GM19023 (cell line): ENCODE results near the gene PCSK6.

Experiments
- ATAC-seq: cut with Tn5 transposase; IDR thresholded peaks from one replicate; pipeline ENCODE4 v1.9.1; 2021; ENCODE audit warnings: mild to moderate bottlenecking, moderate library complexity; ENCODE audit not compliant: unreplicated experiment

PCSK6 gene

DNA sequence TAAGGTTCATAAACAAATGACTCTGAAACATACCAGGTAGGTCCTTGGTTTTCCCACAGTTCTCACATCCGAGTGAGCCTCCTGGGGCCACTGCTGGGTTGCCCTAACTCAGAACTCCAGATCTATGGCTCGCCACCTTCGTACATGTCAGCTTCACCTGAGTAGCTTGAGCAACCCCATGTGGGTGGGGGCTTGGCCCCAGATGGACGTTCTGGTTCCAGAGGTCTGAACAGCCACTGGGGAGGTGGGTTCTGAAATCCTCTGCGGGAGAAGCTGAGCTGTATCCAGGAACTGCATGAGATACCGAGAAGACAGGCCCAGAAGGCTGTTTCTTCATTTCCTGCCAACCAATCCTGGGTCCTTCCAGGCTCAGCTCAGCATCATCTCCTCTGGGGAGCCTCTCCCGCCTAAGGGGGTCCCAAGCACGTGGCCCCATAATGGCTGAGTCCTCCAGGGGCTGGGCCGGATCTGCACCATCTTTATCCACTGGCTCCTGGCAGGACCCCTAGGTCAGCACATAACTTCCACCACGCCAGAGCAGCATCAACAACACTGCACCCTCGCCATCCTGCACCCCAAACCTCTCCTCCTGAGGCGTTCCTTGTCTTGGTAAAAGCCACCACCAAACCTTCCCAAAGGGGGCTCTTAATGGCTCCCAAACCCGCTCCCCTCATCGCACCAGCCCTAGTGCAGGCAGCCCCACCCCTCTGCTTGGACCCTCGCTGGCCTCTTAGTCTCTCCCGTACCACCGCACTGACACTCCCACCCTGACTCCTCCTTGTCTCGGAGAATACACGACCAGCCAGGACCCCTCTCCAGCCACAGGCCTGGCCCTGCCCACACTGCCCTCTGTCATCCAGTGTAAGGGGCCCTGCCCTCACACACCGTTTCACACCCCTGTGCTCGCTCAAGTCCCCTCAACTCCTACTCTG, 39.8 kb downstream of the PCSK6 start:
- no peak for ATAC-seq

DNA sequence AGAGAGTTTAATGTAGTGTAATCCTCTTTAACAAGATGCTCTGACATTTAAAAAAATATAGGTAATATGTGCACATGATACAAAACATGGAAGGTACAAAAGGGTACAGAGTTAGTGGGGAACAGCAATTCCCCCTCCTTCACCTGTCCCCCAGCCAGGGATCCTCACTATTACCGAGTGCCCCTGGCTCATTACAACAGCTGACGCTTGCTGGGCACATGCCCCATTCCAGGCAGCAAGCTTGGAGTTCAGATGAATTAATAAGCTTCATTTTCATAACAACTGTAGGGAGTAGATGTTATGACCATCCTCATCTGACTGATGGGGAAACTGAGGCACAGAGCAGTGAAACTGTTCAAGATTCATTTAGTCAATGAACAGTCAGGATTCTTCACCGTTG, 41.2 kb downstream of the PCSK6 start:
- no peak for ATAC-seq

DNA sequence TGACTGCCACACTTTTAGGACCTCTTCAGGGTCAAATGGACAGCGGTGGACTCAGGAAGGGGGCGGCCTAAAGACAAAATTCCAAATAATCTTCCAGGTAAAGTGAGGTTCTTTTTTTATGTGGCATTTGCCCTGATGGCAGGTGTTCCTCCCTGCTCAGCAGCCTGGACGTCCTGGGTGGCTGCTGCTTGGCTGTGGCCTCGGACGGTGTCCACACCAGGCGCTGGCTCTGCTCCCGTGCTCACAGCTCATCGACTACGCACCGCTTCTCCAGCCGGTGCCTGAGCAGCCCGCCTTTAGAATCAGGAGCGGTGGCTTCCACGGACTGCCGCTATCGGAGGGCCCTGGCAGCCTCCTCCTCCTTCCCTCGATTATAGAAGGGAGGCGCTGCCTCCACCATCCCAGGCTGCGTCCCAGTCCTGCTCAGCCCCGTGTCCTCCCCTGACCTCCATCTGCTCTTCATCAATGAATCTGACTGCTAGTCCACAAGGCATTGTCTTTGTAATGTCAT, 41.9 kb downstream of the PCSK6 start:
- no peak for ATAC-seq

DNA sequence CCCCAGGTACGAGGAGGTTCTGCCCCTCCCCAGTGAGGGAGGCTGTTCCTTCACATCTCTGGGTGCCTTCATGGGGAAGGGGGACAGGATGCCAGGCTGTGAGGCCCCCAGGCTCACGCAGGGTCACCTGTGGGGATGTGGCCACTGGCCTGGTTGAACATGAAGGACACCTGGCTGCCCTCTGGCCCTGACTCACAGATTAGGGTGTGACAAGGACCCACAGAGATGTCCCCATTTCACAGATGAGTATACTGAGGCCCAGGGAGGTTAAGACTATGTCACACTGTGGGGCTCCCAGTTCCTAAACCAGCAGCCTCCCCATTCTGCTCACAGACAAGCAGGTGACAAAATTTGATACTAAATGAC, 42.4 kb downstream of the PCSK6 start:
- no peak for ATAC-seq

DNA sequence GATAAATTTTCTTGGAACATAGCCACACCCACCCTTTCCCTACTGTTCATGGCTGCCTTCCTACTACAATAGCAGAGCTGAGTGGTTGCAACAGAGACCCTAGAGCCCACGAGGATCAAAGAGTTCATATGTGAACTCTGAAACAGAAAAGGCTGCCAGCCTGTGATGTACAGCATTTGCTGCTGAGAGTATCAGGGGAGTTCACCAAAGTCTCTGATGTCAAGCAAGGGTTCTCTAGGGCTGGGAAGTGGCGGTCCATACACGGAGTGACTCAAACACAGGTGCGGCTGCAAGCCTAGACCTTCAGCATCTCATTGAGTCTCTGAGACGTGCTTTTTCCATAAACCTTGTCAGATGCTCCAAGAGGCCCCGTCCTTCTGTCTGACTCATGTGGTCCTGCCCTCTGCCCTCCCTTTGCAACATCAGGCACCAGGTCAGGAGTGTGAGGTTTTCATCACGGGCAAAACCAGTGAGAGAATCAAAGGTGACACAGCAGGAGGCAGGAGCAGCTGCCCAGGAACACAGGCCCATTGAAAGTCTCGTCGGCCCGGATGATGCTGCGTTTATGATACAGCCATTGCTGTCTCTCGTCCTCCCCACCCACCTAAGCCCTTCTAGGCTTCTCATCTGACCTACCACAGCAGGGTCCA, 42.9 kb downstream of the PCSK6 start:
- ATAC-seq: no peak

DNA sequence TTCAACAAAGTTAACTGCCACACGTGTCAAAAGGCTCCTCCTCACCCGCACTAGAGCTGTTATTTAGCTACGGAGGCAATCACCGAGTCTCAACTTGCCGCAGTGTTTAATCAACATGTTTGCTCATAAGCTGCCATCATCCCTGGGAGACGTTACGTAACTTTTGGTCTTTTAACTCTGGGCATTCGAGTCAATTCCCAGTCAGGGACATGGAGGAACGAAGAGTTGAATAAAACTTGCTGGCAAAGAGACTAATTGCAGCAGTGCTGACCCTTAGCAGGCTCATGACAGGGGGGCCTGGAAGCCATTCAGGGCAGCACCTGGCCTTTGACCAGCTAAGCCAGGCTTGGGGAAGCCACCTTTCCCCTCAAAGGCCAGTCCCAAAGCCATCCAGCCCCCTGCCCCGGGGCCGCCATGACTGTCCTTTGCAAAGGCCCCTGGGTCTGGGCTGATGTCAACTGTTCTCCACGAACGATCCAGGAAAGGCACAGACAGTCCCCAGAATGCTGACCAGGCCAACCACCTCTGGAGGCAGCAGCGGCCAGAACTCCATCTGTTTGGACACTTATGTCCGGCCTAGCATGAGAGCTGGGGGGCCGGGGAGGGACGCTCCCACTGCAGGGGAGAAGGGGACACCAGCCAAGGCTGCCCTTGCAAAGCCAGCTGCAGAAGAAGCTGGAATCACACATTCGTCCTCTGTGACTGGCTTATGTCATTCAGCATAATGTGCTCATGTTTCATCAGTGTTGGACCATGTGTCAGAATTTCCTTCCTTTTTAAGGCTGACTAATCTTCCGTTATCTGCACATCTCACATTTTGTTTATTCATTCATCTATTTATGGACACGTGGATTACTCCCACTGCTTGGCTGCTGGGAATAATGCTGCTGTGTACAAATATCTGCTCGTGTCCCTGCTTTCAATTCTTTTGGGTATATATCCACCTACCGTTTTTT, 43.7 kb downstream of the PCSK6 start:
- no peak for ATAC-seq

DNA sequence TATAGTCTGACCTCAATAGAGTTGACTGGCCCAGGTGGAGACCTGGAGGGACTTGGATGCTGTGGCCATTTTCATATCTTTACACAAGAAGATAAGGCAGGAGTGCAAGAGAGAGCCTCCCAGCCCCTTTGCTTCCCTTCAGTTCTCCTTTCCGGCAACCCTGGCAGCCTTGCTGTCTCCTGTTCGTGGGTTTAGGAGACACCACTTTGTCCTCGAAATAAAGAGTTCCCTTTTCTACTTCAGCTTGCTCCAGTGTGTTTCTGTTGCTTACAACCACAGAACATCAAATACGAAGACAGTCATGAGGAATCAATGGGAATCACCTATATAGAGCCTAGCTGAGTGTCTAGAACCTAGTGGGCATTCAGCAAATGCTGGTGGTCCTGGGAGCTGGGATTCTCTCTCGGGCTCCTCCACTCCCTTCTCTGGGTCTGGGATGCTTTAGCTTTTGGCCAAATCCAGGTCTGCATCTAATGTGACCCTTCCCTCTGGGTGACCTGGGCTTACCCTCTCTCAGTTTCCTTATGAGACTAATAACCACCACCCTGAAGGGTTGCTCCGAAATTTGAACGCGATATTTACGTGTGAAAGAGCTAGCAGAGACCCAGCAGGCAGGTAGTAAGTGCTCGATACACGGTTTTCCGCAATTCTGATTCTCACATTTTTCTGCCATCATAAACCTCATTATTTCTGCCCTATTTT, 44.5 kb downstream of the PCSK6 start:
- no peak for ATAC-seq

DNA sequence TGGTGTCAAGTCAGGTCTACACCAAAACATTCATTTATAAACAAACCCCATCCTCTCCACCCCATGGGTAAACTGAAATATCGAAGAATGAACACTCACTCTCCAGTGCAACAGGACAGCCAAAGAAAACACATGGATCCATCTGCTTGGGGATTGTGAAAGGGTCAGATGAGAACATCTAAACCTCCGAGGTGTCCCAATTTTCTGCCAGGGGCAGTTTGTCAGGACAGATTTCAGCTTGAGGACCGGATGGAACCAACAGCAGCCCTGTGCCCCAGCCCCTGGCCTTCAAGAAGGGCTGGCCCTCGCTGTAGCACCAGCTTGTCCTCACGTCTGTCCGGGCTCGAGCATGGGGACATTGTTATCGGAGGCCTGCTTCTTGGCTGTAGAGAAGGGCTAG, 45.5 kb downstream of the PCSK6 start:
- no peak for ATAC-seq

DNA sequence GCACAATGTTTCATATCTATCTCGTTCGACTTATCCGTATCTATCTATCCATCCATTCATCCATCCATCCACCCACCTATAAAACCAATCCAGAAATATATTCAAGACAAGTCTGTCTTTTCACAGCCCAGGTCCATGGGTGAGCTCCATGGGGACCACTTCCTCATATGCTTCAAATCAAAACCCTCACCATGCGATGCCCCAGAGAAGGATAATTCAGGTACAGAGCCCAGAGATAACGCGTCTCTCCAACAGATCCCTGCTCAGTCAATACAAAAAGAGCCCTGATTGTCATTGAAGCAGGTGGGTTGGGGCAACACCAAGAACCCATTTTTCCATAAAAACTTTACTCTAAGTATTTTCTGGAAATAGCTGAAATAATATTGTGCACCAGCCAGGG, 47.2 kb downstream of the PCSK6 start:
- no peak for ATAC-seq

DNA sequence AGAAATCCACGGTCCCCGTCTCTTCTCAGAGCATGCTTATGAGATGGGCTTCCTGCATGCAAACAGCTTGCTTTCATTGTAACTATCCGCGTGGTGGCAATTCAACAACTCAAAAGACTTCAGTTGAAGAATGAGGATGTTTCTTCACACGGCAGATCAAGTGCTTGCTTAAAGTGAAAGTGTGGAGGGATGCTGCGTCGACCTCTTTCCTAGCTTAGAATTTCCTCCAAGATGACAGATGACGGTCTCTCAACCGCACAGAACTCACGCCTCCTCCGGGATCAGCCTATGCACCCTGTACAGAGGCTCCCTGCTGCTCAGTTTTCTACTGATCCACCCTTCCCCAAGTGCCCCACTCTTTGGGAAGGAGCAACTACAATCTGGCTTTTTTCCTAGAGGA, 47.8 kb downstream of the PCSK6 start:
- ATAC-seq: no peak

DNA sequence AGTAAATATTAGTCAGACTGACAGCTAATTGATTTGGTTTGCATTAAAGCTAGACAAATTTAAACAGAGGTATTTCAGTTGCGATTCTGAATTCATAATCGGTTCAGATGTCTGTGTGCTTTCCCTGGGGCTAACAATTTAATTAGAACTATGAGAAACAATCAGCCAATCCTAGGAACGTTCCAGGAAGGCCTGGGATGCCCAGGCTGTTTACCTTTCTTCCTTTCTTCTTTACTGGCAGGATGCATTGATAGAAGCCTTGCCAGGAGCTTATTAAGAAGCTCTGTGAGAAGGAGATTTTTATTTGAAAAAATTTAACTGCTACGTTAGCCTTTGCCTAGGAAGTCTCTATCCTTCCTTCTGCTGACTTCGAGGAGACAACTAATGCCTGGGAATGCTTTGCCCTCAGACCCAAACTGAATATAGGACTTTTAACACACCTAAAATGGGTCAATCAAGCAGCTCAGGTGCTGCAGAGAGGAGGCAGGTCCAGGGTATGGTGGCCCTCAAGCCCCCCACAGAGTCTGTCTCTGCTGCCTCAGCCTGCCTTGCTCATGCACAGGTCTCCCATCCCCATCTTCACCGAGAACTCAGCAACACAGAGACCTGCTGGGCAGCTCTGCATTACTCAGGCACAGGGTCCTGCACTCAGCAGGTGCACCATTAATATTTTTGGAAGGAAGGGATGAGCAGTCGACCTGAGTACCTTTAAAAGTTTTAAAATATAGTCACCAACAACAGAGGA, 48.5 kb downstream of the PCSK6 start:
- ATAC-seq: no peak

DNA sequence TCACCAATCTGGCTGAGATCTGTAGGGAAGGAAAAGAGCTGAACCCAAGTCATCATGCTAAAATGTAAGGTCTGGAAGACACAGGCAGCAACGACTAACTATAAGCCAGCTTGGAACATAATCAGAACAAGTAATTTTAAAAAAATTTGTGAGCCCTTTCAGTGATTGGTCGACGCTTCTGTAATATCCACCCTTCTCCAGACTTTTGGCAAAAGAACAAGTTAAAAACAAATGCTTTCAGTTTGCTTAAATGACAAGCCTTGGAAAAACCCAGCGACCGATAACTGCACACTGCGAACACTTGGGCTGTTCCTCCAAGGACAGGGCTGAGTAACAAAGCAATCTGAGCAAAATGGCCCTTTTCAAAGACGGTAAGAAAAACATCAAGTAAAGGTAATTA, 49.6 kb downstream of the PCSK6 start:
- ATAC-seq: no peak

DNA sequence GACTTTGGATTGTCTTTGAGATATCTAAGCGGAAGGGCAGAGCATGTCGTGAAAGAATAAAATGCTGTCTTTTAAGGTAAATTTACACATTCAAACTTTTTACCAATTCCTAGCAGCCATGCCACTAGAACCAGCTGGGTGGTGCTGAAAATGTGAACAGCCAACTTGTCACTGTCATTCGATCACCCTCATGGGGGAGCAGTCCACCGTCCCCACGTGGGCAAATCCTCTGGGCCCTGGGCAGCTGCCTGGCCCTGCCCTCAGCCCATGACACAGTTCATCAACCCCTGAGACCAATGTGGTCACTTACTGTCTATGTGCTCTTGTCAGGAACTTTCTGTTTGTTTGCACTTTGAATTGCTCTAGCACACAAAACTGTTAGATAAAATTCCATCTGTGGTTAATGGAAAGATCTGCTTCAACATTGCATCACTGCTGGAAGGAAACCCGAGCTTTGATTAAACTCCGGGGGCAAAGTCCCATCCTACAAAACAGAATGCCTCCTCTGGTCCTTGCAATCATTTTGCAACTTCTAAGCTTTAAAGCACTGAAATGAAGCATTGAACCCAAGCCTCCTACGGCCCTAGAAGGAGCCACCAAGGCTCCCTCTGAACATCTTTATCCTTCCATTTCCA, 50.1 kb downstream of the PCSK6 start:
- no peak for ATAC-seq

DNA sequence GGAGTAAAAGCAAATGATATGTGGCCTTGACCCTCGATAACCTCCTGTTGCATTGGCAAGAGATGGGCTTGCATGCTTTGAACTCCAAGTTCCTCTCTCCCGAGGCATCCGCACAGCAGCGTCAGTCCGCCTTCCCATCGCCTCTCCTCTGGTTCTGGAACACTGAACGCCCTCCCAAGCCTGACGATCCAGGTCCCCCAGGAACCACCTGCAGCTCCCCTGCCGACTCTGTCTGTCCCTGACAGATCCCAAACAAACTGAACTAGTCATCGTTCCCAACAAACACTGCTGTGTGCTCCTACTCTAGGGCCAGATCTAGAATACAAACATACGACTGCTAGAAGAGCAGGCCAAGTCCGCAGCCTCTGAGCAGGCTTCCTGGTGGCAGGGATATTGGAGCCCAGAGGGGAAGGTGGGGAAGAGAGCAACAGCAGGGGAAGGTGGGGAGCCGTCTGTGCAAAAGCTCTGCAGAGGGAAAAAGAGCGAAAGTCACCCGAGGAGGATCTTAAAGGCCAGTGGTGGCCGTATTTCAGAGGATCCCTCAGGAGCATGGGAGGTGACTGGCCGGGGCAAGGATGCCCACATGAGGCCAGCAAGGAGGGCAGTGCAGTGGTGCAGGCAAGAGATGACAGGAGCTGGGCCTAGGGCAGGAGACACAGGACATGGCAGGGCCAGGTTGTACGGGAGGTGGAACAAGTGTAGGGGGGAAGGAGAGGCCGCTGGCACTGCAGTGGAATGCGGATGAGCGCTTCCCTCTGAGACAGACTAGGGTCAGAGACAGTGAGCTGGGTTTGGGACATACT, 50.8 kb downstream of the PCSK6 start:
- no peak for ATAC-seq

DNA sequence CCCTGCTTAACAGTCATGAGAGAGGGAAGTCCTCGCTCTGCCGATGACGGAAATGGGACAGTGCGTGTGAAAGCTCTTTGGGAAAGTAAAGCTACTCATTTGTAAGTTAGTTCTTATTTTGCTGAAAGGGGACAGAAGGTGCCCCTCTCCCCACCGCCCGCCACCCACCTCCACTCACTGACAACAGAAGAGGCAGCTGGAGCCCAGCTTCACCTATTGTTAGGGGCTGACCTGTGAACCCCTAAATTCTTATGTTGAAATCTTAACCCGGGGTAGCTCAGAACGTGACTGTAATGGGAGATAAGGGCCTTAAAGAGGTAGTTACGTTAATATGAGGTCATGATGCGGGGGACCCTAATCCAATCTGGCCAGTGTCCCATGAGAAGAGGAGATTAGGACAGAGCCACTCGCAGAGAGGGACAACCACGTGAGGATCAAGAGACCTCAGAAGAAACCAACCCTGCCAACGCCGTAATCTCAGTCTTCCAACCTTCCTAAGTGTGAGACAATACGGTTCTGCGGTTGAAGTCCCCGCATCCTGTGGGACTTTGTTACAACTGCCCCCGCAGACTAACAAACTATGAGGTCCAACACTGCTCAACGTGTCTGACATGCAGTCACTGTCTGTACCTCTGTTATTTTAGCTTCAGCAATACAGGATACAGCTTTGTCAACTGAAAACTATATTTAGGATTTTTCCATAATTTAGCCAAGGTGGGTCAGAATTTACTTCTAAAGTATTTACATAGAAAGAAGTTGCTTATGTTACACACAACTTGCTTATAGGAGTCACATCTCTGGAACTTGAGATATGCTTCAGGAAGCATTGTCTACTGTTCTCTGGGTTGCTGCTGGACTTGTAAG, 51.7 kb downstream of the PCSK6 start:
- ATAC-seq: no peak

DNA sequence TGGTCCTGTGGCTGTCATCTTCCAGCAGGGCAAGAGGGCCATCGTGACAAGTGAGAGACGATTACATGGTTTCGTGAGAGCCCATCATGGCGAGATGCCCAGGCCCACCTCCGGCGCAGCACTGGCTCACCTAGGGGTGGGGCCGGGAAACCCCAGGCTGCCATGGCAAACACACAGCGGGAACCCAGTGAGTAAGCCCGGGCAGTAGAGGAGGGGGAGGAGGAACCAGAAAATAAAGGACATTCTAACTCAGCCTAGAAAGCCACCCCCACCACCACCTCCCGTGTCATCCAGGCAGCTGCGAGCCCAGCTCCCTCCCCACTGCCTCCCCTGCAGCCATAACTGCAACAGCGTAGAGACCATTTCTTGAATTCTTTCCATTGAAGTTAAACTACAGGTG, 52.3 kb downstream of the PCSK6 start:
- no peak for ATAC-seq

DNA sequence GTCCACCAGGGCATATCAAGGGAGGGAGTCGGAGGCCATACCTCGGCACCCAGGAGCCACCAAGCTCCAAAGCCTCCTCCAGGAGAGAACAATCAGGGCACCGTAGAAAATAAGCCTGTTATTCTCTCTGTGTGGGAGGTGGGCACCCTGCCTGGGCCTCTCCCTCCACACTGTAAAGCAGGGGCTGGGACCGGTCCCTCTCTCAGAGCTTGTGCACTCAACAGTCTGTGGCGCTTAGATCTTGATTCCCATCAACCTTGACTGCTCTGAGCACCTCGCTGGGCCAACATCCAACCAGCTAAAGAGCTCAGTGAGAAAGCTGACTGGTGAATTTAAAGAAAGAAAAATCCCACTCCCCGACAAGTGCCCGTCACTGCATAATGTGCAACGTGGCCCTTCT, 53.0 kb downstream of the PCSK6 start:
- ATAC-seq: no peak

DNA sequence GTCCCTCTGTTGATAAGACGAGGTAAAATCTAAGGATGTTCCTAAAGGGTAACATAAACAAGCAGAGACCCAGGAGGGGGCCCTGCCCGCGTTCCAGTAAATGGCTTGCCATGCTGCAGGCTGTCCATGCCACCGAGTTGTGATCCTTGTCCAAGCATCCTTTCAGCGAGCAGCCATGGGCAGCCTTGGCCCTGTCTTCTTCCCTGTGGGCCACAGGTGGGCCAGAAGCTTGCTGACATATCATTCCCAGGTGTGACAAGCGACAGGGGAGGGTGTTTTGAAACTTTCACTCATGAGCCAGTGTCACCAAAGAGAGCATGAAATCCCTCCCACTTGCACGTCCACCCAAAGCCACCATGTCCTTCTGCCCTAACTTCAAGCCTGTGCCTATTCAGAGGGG, 53.7 kb downstream of the PCSK6 start:
- ATAC-seq: no peak
